NCI-H526 (cell line): ENCODE results near the gene ANKRD34A.
A peak's percentile ranks its signal among the peaks of the same experiment; 100 is the strongest.
"Not testable (repeated sequence)": the region's sequence is repeated elsewhere in the genome, so short reads cannot be mapped to it uniquely, and the experiment has no call there.

ENCODE experiments used
- DNase-seq, 2 experiments: peaks; one replicate each; lab custom pipeline; 2025; lab: John Stamatoyannopoulos, UW

Gene ANKRD34A

DNA sequence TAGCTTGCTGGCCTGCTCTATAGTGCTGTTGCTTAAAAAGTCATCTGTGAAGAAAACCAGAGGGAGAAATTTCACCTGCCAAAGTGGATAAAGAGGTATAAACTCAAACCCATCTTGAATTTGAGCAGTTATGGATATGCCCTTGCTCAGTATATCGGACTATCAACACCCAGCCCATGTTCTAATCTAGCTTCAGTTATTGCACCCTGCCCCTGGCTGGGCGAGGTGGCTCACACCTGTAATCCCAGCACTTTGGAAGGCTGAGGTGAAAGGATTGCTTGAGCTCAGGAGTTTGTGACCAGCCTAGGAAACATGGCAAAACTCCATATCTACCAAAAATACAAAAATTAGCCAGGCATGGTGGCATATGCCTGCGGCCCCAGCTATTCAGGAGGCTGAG is 19.8 kb downstream of the ANKRD34A start:
- DNase-seq: no peak

DNA sequence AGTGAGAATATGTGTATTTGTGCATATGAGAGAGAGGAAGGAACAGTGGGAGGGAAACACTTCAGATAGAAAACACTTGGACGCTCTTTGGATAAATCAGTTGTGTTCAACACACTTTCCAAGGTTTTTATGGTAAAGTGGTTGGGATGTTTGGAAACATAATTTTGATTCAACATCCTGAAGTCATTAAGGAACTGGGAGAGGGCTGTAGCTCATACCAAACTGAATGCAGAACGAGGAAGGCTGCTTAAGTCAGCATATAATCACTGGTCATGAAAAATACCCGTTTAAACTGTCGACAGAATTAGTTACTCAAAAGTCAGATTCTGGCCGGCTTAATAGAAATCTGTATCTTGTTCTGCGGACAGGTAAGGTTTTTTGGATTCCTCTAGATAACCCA is 21.5 kb downstream of the ANKRD34A start:
- DNase-seq: no peak

DNA sequence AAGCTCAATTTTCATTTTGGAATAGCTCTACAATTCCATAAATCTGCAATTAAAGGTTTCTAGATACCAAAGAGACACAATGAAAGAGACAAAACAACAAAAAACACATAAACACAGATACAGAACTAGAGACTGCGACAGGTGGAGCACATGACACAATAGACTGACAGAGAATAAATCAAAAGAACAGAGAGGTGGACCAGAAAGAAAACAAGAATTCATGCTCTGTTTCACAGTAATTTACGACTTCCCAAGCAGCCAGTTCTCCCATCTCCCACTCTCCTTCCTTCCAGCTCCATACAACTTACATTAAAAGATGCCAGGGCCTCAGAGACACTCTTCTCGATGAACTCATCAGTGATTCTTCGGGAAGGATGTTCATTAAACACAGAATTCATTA is 22.0 kb downstream of the ANKRD34A start:
- DNase-seq: no peak

- DNase-seq: no peak
Observed at GRCh38 chr1:145937436-145937835, 26.9 kb downstream of the ANKRD34A start.

DNA sequence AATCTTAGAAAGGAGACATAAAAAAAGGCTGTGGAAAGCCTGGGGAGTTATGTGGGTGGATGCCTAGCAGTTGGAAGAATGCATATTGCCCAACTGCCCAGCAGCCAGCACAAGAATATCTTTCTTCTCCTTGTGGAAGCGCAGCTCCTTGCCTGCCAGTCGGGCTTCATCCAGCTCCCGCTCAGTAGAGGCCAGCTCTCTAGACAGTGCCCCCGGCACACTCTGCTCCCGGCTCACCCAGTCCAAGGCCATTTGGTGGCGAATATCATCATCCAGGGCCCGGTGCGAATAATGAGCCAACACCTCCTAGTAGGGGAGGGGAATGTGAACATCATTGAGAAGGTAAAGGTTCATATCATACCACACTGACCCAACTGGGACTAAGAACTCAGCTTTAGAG is 28.1 kb downstream of the ANKRD34A start:
- no peak for DNase-seq

- DNase-seq: no peak
Observed at GRCh38 chr1:145935708-145936107, 28.7 kb downstream of the ANKRD34A start.

DNA sequence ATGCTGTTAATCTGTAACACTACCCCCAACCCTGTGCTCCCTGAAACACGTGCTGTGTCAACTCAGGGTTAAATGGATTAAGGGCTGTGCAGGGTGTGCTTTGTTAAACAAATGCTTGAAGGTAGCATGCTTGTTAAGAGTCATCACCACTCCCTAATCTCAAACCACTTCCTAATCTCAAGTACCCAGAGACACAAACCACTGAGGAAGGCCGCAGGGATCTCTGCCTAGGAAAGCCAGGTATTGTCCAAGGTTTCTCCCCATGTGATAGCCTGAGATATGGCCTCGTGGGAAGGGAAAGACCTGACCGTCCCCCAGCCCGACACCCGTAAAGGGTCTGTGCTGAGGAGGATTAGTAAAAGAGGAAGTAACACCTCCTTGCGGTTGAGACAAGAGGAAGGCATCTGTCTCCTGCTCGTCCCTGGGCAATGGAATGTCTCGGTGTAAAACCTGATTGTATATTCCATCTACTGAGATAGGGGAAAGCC is 31.8 kb downstream of the ANKRD34A start:
- DNase-seq: not testable (repeated sequence)

DNA sequence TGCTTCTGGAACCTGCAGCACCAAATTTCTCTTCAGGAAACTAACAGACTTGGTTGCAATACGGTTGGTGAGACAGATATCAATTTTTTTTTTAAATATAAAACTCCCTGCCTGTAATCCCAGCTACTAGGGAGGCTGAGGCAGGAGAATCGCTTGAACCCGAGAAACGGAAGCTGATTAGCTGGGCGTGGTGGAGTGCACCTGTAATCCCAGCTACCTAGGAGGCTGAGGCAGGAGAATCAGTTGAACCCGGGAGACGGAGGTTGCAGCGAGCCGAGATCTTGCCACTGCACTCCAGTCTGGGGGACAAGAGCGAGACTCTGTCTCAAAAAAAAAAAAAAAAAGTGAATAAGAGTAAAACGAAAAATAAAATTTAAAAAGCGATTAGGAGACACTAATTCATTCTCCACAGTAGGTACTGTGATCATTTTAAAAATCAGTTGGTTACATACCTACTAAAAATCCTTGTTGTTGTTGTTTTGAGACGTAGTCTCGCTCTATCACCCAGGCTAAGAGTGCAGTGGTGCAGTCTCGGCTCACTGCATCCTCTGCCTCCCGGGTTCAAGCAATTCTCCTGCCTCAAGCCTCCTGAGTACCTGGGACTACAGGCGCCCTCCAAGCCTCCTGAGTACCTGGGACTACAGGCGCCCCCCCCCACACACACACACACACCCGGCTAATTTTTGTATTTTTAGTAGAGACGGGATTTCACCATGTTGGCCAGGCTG is 36.3 kb downstream of the ANKRD34A start:
- no peak for DNase-seq

- peak; percentile 100 for DNase-seq
Observed at GRCh38 chr1:145927063-145927886, 37.1 kb downstream of the ANKRD34A start, which contains the start of gene RBM8A. TSS of gene RBM8A (minus strand) at chr1:145927484. CDS start at chr1:145927426, 58 bp downstream.

- DNase-seq: no peak
Observed at GRCh38 chr1:145926686-145927062, 37.7 kb downstream of the ANKRD34A start.

- DNase-seq: no peak
Observed at GRCh38 chr1:145922266-145922665, 42.1 kb downstream of the ANKRD34A start.

- DNase-seq: not testable (repeated sequence)
Observed at GRCh38 chr1:145920297-145920696, 44.1 kb downstream of the ANKRD34A start.

GRCh38 chr1:145918992-145919939 is 45.1 kb downstream of the ANKRD34A start:
- DNase-seq: peak; percentile 23 to 60

DNA sequence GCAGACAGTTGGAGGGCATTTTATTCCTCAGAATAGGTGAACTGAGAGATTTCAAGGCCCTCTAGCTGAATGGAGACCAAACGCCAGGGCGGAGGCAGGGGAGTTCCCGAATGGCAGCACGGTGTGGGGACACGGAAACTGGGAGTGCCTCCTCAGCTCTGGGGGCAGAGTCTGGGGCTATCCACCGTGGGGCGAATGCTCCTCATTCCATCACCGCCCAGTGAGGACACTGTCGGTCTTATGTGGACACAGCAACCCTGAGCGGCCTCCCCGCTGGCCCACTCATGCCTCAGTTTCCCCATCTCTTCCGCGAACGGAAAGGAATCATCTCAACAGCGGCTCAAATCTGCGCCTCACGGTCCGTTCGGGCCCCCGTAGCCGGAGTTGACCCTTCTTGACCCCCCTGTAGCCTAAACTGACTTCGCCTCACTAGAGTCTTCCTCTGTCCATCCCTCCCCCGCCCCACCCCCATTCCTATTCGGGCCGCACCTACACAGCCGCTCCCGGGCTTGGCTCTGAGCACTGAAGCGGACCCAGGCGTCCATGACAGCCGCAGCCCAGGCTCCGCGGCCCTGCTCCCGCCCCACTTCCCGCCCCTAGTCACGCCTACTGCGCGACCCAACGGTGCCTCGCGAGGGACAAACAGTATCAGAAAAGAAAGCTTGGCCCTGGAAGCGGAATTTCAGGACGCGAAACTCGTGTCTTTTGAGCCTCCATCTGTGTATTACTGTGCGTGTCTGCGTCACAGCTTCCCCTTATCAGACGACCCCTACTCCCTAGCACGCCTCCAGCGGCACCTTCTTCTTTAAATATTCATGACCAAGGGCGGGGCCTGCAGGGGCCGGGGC is 46.0 kb downstream of the ANKRD34A start, which contains the start of gene PEX11B:
PEX11B (minus strand) TSS at position 574 of the 848 bp plus-strand sequence; CDS start at position 545, 29 bp downstream.
- DNase-seq: peak; percentile 89 to 99

DNA sequence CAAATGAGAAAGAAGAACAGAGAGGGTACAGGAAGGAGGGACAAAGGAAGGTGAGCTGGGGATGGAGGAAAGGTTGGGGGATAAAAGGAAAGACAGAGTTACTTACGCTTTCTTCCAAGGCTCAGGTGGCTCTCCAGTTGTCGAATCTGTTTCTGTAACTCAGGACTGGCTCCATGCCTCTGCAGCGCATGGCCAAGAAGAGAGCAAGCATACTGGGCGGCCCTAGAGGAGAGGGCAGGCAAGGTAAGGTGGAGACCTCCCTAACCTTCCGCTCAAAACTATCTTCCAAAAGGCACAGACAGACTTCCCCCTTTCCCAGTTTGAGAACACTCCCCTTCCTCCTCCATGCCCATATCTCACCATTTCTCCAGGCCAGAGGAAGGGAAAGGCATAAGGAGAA is 46.8 kb downstream of the ANKRD34A start:
- no peak for DNase-seq

DNA sequence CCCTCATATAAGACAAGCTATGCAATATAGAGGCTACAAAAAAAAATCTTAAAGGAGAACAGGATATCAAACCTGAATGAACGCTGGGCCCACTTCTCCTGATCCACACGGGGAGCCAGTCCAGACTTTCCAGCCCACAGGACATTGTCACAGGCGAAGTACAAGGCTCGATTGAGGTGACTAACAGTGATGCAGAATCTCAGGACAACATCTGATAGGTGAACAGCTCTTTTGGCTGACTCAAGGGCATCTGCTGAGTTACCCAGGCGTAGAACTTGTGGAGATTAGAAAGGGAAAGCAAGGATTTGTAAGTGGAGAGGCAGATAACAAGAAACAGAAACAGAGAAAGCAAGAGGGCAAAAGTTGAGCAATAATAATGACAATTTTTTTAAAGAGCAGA is 47.6 kb downstream of the ANKRD34A start:
- no peak for DNase-seq

DNA sequence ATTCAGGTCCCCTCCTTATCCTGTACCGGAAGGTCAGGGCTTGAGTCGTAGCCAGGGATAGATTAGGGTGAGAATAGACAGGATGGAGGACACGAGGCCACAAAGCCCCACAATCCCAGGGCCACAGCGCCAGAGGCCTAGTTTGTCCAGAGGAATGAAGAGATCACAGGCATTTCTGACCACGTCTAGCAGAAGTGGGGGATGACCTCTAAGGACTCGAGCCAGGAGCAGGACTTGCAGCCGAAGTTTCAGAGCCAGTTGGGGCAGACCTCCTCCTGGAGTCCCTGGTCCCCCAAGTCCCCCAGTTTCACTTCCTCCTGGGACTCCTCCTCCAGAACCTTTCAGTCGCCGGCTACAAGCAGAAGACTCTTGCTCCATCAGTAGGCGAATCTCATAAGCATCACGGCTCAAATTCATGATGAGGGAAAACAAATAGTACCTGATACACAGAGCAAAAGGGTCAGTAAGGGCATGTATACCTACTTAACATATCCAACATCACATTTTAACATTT is 52.2 kb downstream of the ANKRD34A start:
- no peak for DNase-seq
